Measurements from ENCODE around the gene CORO1A. TPM values are rescaled to one million over a fixed set of nuclear protein-coding genes. Genes with fewer than 3 reads are reported as not detected.

CORO1A gene
- total RNA-seq, 1 experiment from 2014 or later: 0.95 TPM

- intact Hi-C loops (cut with micrococcal nuclease; ENCODE audit: unreplicated experiment): no loop called here
- Mint-ChIP-seq H3K4me3 (ENCODE audit: unreplicated experiment) (no peak overlapping the region), H3K27ac (ENCODE audit: unreplicated experiment) (no peak overlapping the region), H3K4me1 (ENCODE audit: low read depth, unreplicated experiment) (no peaks in the 10 kb centered on the region), H3K27me3 (ENCODE audit: insufficient read depth, unreplicated experiment) (no peaks in the 10 kb centered on the region), H3K9me3 (ENCODE audit: unreplicated experiment) (no peaks in the 10 kb centered on the region), H3K36me3 (ENCODE audit: insufficient read depth, unreplicated experiment) (no peaks in the 10 kb centered on the region)
- no peak for DNase-seq
- TF ChIP-seq CTCF (IDR thresholded peaks at IDR 0.05; ENCODE audit: insufficient read depth in 1 of 2, low read depth in 1 of 2, low read length in 1 of 2, severe bottlenecking in 1 of 2, unreplicated experiment in 1 of 2): no peak
- Histone ChIP-seq H3K27me3 (replicated peaks; ENCODE audit: control insufficient read depth, insufficient read depth, low read length) (no peaks in the 10 kb centered on the region), H3K4me3 (ENCODE audit: low read depth, low read length) (no peak overlapping the region), H3K9me3 (peaks cover 7% of the 10 kb centered on the region), H3K36me3 (ENCODE audit: control insufficient read depth, insufficient read depth, low read length) (no peaks in the 10 kb centered on the region), H3K4me1 (no peaks in the 10 kb centered on the region)
- ChIA-PET POLR2A (no interaction called here), CTCF (no interaction called here)
- no TSS peak for BruUV-seq (replicated peaks)
These were observed 32.3 kb upstream of the CORO1A start for GRCh38 chr16:30151091-30151490.

GRCh38 chr16:30152517-30152916, 30.9 kb upstream of the CORO1A start:
- CTCF ChIA-PET: no interaction called here
- intact Hi-C loops (cut with micrococcal nuclease; ENCODE audit: unreplicated experiment): no loop called here
- H3K9me3 Mint-ChIP-seq (ENCODE audit: unreplicated experiment): no peaks in the 10 kb centered on the region
- no TSS peak for BruUV-seq (replicated peaks)
- DNase-seq: no peak
- peaks cover 7% of the 10 kb centered on the region for H3K9me3 ChIP-seq
- POLR2A ChIA-PET: no interaction called here
- no peaks in the 10 kb centered on the region for H3K27me3 Mint-ChIP-seq (ENCODE audit: insufficient read depth, unreplicated experiment)
- H3K27ac Mint-ChIP-seq (ENCODE audit: unreplicated experiment): no peak overlapping the region
- H3K36me3 Mint-ChIP-seq (ENCODE audit: insufficient read depth, unreplicated experiment): no peaks in the 10 kb centered on the region
- H3K4me3 ChIP-seq (ENCODE audit: low read depth, low read length): no peak overlapping the region
- H3K4me1 ChIP-seq: no peaks in the 10 kb centered on the region
- H3K27me3 ChIP-seq (replicated peaks; ENCODE audit: control insufficient read depth, insufficient read depth, low read length): no peaks in the 10 kb centered on the region
- no peaks in the 10 kb centered on the region for H3K4me1 Mint-ChIP-seq (ENCODE audit: low read depth, unreplicated experiment)
- TF ChIP-seq CTCF (IDR thresholded peaks at IDR 0.05; ENCODE audit: insufficient read depth in 1 of 2, low read depth in 1 of 2, low read length in 1 of 2, severe bottlenecking in 1 of 2, unreplicated experiment in 1 of 2): no peak
- no peaks in the 10 kb centered on the region for H3K36me3 ChIP-seq (ENCODE audit: control insufficient read depth, insufficient read depth, low read length)
- no peak overlapping the region for H3K4me3 Mint-ChIP-seq (ENCODE audit: unreplicated experiment)

GRCh38 chr16:30155188-30155587, 28.2 kb upstream of the CORO1A start:
- H3K4me3 ChIP-seq (ENCODE audit: low read depth, low read length): no peak overlapping the region
- Mint-ChIP-seq H3K27me3 (ENCODE audit: insufficient read depth, unreplicated experiment) (no peaks in the 10 kb centered on the region), H3K4me1 (ENCODE audit: low read depth, unreplicated experiment) (no peaks in the 10 kb centered on the region), H3K9me3 (ENCODE audit: unreplicated experiment) (no peaks in the 10 kb centered on the region), H3K36me3 (ENCODE audit: insufficient read depth, unreplicated experiment) (no peaks in the 10 kb centered on the region), H3K27ac (ENCODE audit: unreplicated experiment) (no peak overlapping the region), H3K4me3 (ENCODE audit: unreplicated experiment) (no peak overlapping the region)
- intact Hi-C loops (cut with micrococcal nuclease; ENCODE audit: unreplicated experiment): no loop called here
- no TSS peak for BruUV-seq (replicated peaks)
- CTCF ChIA-PET: no interaction called here
- POLR2A ChIA-PET: no interaction called here
- no peak for DNase-seq
- no peak for TF ChIP-seq CTCF (IDR thresholded peaks at IDR 0.05; ENCODE audit: insufficient read depth in 1 of 2, low read depth in 1 of 2, low read length in 1 of 2, severe bottlenecking in 1 of 2, unreplicated experiment in 1 of 2)
- H3K27me3 ChIP-seq (replicated peaks; ENCODE audit: control insufficient read depth, insufficient read depth, low read length): no peaks in the 10 kb centered on the region
- H3K36me3 ChIP-seq (ENCODE audit: control insufficient read depth, insufficient read depth, low read length): no peaks in the 10 kb centered on the region
- no peaks in the 10 kb centered on the region for H3K9me3 ChIP-seq
- H3K4me1 ChIP-seq: no peaks in the 10 kb centered on the region

Measured in Caco-2 (cell line).